ENCODE results near the gene SF3A2. TPM values are rescaled to one million over a fixed set of nuclear protein-coding genes. Genes with fewer than 3 reads are reported as not detected.
A peak's percentile ranks its signal among the peaks of the same experiment; 100 is the strongest.

Gene SF3A2
- total RNA-seq, 1 donor from 2014 or later = 107 TPM

GRCh38 chr19:2291185-2291751, 54.6 kb downstream of the SF3A2 start:
- ATAC-seq (ENCODE audit: low read depth) (no peak), DNase-seq (no peak)
- peak overlapping the region; percentile 80 for H3K4me3 Mint-ChIP-seq
- intact Hi-C loops (cut with micrococcal nuclease) = no loop called here
- TF ChIP-seq CTCF (IDR thresholded peaks at IDR 0.05) = no peak
- no peaks in the 10 kb centered on the region for H3K9me3 Mint-ChIP-seq
- peak overlapping the region; percentile 50 for H3K27ac Mint-ChIP-seq
- ChIA-PET CTCF (interaction anchor here (0.9 to 1.1 kb wide), 2 partner anchors 17 to 24 kb away, joined by 3 read pairs; no protein-coding TSS in a partner anchor), POLR2A (interaction anchor here (0.6 to 2.3 kb wide), 11 partner anchors 11 to 122 kb away, joined by 3 to 18 read pairs (median 3); no protein-coding TSS in a partner anchor)
- peaks cover 17% of the 10 kb centered on the region for H3K36me3 Mint-ChIP-seq (ENCODE audit: low read depth)
- no peaks in the 10 kb centered on the region for H3K27me3 Mint-ChIP-seq
- peaks cover 67% of the 10 kb centered on the region for H3K4me1 Mint-ChIP-seq

- CTCF ChIA-PET = interaction anchor here (0.7 to 1.1 kb wide), 2 partner anchors 11 to 21 kb away, joined by 3 read pairs; no protein-coding TSS in a partner anchor
- intact Hi-C loops (cut with micrococcal nuclease) = no loop called here
Measured at GRCh38 chr19:2294687-2295335, 58.2 kb downstream of the SF3A2 start.

GRCh38 chr19:2296141-2296540, 59.5 kb downstream of the SF3A2 start:
- no peak for DNase-seq
- Mint-ChIP-seq H3K9me3 (no peaks in the 10 kb centered on the region), H3K4me3 (no peak overlapping the region), H3K27me3 (no peaks in the 10 kb centered on the region), H3K27ac (no peak overlapping the region), H3K4me1 (peaks cover 54% of the 10 kb centered on the region), H3K36me3 (ENCODE audit: low read depth) (peaks cover 17% of the 10 kb centered on the region)
- intact Hi-C loops (cut with micrococcal nuclease) = no loop called here
- no peak for ATAC-seq (ENCODE audit: low read depth)
- no peak for TF ChIP-seq CTCF (IDR thresholded peaks at IDR 0.05)
- CTCF ChIA-PET = no interaction called here
- POLR2A ChIA-PET = interaction anchor here (0.7 to 2.5 kb wide), 3 partner anchors 20 to 32 kb away, joined by 6 read pairs; partner anchors contain the start of gene LSM7

More at GRCh38 chr19:2294687-2295335, 58.2 kb downstream of the SF3A2 start:
- Mint-ChIP-seq H3K36me3 (ENCODE audit: low read depth) (peaks cover 17% of the 10 kb centered on the region), H3K4me1 (peaks cover 50% of the 10 kb centered on the region), H3K27ac (peak overlapping the region; percentile 50), H3K4me3 (peak overlapping the region; percentile 46), H3K27me3 (no peaks in the 10 kb centered on the region), H3K9me3 (no peaks in the 10 kb centered on the region)
- no peak for ATAC-seq (ENCODE audit: low read depth)
- POLR2A ChIA-PET = interaction anchor here (0.6 to 2.2 kb wide), 13 partner anchors 8 to 181 kb away, joined by 3 to 10 read pairs (median 4); partner anchors contain the start of genes GADD45B, LSM7 and PEAK3
- no peak for TF ChIP-seq CTCF (IDR thresholded peaks at IDR 0.05)
- no peak for DNase-seq

Other genes with a start within 250 kb of the SF3A2 start
- gene BTBD2, start 221.1 kb upstream of the SF3A2 start, total RNA-seq = 55.1 and 57.3 TPM in 2 replicates
- 1,134 and 1,197 TPM in 2 replicates for gene MKNK2, start 185.6 kb upstream of the SF3A2 start, total RNA-seq
- gene MOB3A, start 140.5 kb upstream of the SF3A2 start, total RNA-seq = 179 and 189 TPM in 2 replicates
- gene IZUMO4, start 139.9 kb upstream of the SF3A2 start, total RNA-seq = 73.0 and 78.6 TPM in 2 replicates
- gene AP3D1, start 85.3 kb upstream of the SF3A2 start, total RNA-seq = 97.2 and 109 TPM in 2 replicates
- 55.0 and 65.2 TPM in 2 replicates for gene DOT1L, start 72.9 kb upstream of the SF3A2 start, total RNA-seq
- 74.4 and 74.9 TPM in 2 replicates for gene PLEKHJ1, start 495 bp upstream of the SF3A2 start, total RNA-seq
- gene AMH, start 12.5 kb downstream of the SF3A2 start, total RNA-seq = 2.8 and 4.8 TPM in 2 replicates
- 0.31 and 0.54 TPM in 2 replicates for gene JSRP1, start 19.6 kb downstream of the SF3A2 start, total RNA-seq
- gene PEAK3, start 45.4 kb downstream of the SF3A2 start, total RNA-seq = 0.09 TPM in 1 of 2 replicates, not detected in the other
- 0.88 and 1.4 TPM in 2 replicates for gene LINGO3, start 71.3 kb downstream of the SF3A2 start, total RNA-seq
- 149 and 152 TPM in 2 replicates for gene LSM7, start 91.8 kb downstream of the SF3A2 start, total RNA-seq
- 112 and 142 TPM in 2 replicates for gene SPPL2B, start 91.9 kb downstream of the SF3A2 start, total RNA-seq
- not detected in 2 replicates for gene TMPRSS9, start 123.4 kb downstream of the SF3A2 start, total RNA-seq
- 63.9 and 65.3 TPM in 2 replicates for gene TIMM13, start 190.8 kb downstream of the SF3A2 start, total RNA-seq
- 36.4 and 39.2 TPM in 2 replicates for gene LMNB2, start 220.1 kb downstream of the SF3A2 start, total RNA-seq
- gene GADD45B, start 239.3 kb downstream of the SF3A2 start, total RNA-seq = 291 and 302 TPM in 2 replicates

Measured in activated B cell treated with CpG ODN at 0.5 μM for 24 hours (primary cell).